Neural progenitor cell (in vitro differentiated cells): ENCODE measurements around the gene EXT2. TPM values are rescaled to one million over a fixed set of nuclear protein-coding genes. Genes with fewer than 3 reads are reported as not detected.

Experiments
- DNase-seq: peaks from one replicate; pipeline ENCODE4 v3.0.0-alpha.2; 2016; ENCODE audit warnings: low spot score
- H2AFZ ChIP-seq: fragments of 200-600 bp; sonication (generic); replicated peaks from 2 replicates; pipeline ENCODE4 v1.6.1; 2016; ENCODE audit warnings: antibody characterized with exemption
- H3F3A ChIP-seq: fragments of 200-600 bp; sonication (generic); 2 replicates; pipeline ENCODE4 v1.6.1; 2016; ENCODE audit warnings: antibody characterized with exemption, low read depth
- H3K27ac ChIP-seq: fragments of 200-600 bp; sonication (generic); 2 replicates; pipeline ENCODE4 v1.5.1; 2016; ENCODE audit warnings: mild to moderate bottlenecking
- H3K27me3 ChIP-seq: fragments of 200-600 bp; sonication (generic); 2 replicates; pipeline ENCODE4 v1.6.1; 2016; ENCODE audit warnings: mild to moderate bottlenecking, moderate library complexity
- H3K36me3 ChIP-seq: fragments of 200-600 bp; sonication (generic); 2 replicates; pipeline ENCODE4 v1.5.1; 2016
- H3K4me1 ChIP-seq: fragments of 200-600 bp; sonication (generic); 2 replicates; pipeline ENCODE4 v1.6.1; 2016; ENCODE audit warnings: mixed run types
- H3K4me2 ChIP-seq: fragments of 200-600 bp; sonication (generic); 2 replicates; pipeline ENCODE4 v1.6.1; 2016
- H3K4me3 ChIP-seq: fragments of 200-600 bp; sonication (generic); 2 replicates; pipeline ENCODE4 v1.5.1; 2016
- H3K79me2 ChIP-seq: fragments of 200-600 bp; sonication (generic); 2 replicates; pipeline ENCODE4 v1.6.1; 2016; ENCODE audit warnings: low read depth
- H3K9ac ChIP-seq: fragments of 200-600 bp; sonication (generic); 2 replicates; pipeline ENCODE4 v1.6.1; 2016
- H3K9me3 ChIP-seq: fragments of 200-600 bp; sonication (generic); 2 replicates; pipeline ENCODE4 v1.5.1; 2016; ENCODE audit warnings: low read depth
- H4K20me1 ChIP-seq: fragments of 200-600 bp; sonication (generic); 2 replicates; pipeline ENCODE4 v1.6.1; 2016; ENCODE audit warnings: low read depth
- H3K27ac Mint-ChIP-seq: 3 replicates; pipeline ENCODE4 v1.8.0; 2021; ENCODE audit warnings: mixed read lengths
- H3K27me3 Mint-ChIP-seq: 2 replicates; pipeline ENCODE4 v1.8.0; 2022; ENCODE audit warnings: low read depth, mild to moderate bottlenecking, inconsistent platforms, moderate library complexity, mixed read lengths; ENCODE audit not compliant: insufficient read depth
- H3K36me3 Mint-ChIP-seq: 3 replicates; pipeline ENCODE4 v1.8.0; 2021; ENCODE audit warnings: mixed read lengths
- H3K4me1 Mint-ChIP-seq: 3 replicates; pipeline ENCODE4 v1.8.0; 2021; ENCODE audit warnings: mixed read lengths
- H3K4me3 Mint-ChIP-seq: 3 replicates; pipeline ENCODE4 v1.8.0; 2021; ENCODE audit warnings: mild to moderate bottlenecking, moderate library complexity, mixed read lengths
- H3K9me3 Mint-ChIP-seq: 3 replicates; pipeline ENCODE4 v1.8.0; 2020; ENCODE audit warnings: mixed read lengths
- CTCF ChIP-seq: fragments of 200-600 bp; sonication (generic); IDR thresholded peaks from 2 replicates; pipeline ENCODE4 v1.5.1; 2017; ENCODE audit warnings: antibody characterized with exemption, mild to moderate bottlenecking
- EZH2 ChIP-seq: fragments of 200-600 bp; sonication (generic); IDR thresholded peaks from 2 replicates; pipeline ENCODE4 v1.6.1; 2017; ENCODE audit warnings: antibody characterized with exemption, mild to moderate bottlenecking, moderate library complexity
- EZH2phosphoT487 ChIP-seq: fragments of 200-600 bp; sonication (generic); IDR thresholded peaks from 2 replicates; pipeline ENCODE4 v1.6.1; 2017; ENCODE audit warnings: antibody characterized with exemption
- total RNA-seq: library from RNA; depleted of rRNA; stranded (reverse); fragments of >200 nt; gene quantifications from 2 replicates; pipeline ENCODE4 v1.2.3, GENCODE V29; 2015; ENCODE audit warnings: low replicate concordance

EXT2 gene
- total RNA-seq, 1 donor from 2014 or later: 70.4 TPM

DNA sequence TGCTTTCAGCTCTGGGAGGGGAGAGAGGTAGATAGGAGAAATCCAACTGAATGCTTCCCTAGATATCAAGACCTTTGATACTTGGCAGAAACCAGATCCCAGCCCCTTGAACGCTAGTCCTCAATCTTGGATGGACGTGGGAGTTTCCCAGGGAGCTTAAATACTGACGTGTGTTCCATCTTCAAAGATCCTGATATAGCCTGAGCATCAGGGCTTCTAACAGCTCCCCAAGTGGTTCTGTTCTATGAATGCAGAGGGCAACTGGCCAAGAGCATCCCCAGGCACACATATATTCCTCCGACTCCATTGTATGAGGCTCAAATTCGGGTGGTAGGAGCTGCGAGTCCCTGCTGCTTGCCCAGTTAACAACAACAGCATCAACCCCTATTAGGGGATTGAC lies 38.1 kb upstream of the EXT2 start:
- no peaks in the 10 kb centered on the region for H3K4me1 Mint-ChIP-seq
- Histone ChIP-seq H3K9me3 (no peaks in the 10 kb centered on the region), H3K9ac (no peak overlapping the region), H4K20me1 (no peaks in the 10 kb centered on the region), H3K4me1 (peaks cover 2% of the 10 kb centered on the region), H2AFZ (no peak overlapping the region), H3K27me3 (no peaks in the 10 kb centered on the region), H3K36me3 (no peaks in the 10 kb centered on the region), H3K4me2 (no peak overlapping the region), H3K4me3 (no peak overlapping the region), H3F3A (no peaks in the 10 kb centered on the region), H3K79me2 (no peaks in the 10 kb centered on the region), H3K27ac (no peak overlapping the region)
- no peak overlapping the region for H3K27ac Mint-ChIP-seq
- no peaks in the 10 kb centered on the region for H3K27me3 Mint-ChIP-seq
- no peak for TF ChIP-seq EZH2
- H3K36me3 Mint-ChIP-seq: no peaks in the 10 kb centered on the region
- no peak overlapping the region for H3K4me3 Mint-ChIP-seq
- no peaks in the 10 kb centered on the region for H3K9me3 Mint-ChIP-seq
- DNase-seq: no peak

GRCh38 chr11:44058275-44058674 lies 37.2 kb upstream of the EXT2 start:
- Mint-ChIP-seq H3K36me3 (no peaks in the 10 kb centered on the region), H3K9me3 (no peaks in the 10 kb centered on the region), H3K4me1 (peaks cover 7% of the 10 kb centered on the region), H3K27ac (no peak overlapping the region), H3K27me3 (no peaks in the 10 kb centered on the region), H3K4me3 (no peak overlapping the region)
- H3K9me3 ChIP-seq: no peaks in the 10 kb centered on the region
- H3K79me2 ChIP-seq: no peaks in the 10 kb centered on the region
- H3K27me3 ChIP-seq: no peaks in the 10 kb centered on the region
- H3F3A ChIP-seq: no peaks in the 10 kb centered on the region
- no peak overlapping the region for H3K27ac ChIP-seq
- no peak overlapping the region for H3K9ac ChIP-seq
- peaks cover 12% of the 10 kb centered on the region for H3K4me1 ChIP-seq
- no peak overlapping the region for H3K4me3 ChIP-seq
- no peaks in the 10 kb centered on the region for H3K36me3 ChIP-seq
- H3K4me2 ChIP-seq: no peak overlapping the region
- no peak overlapping the region for H2AFZ ChIP-seq
- no peaks in the 10 kb centered on the region for H4K20me1 ChIP-seq
- TF ChIP-seq CTCF: no peak
- no peak for TF ChIP-seq EZH2phosphoT487
- TF ChIP-seq EZH2: no peak
- DNase-seq: no peak

GRCh38 chr11:44065161-44065661 lies 30.3 kb upstream of the EXT2 start:
- no peaks in the 10 kb centered on the region for H3K9me3 ChIP-seq
- TF ChIP-seq EZH2phosphoT487 (no peak), EZH2 (no peak), CTCF (no peak)
- no peak overlapping the region for H3K9ac ChIP-seq
- Mint-ChIP-seq H3K9me3 (peaks cover 2% of the 10 kb centered on the region), H3K36me3 (no peaks in the 10 kb centered on the region), H3K4me3 (no peak overlapping the region), H3K27ac (no peak overlapping the region), H3K4me1 (peaks cover 29% of the 10 kb centered on the region), H3K27me3 (peaks cover 13% of the 10 kb centered on the region)
- peaks cover 36% of the 10 kb centered on the region for H3K4me1 ChIP-seq
- peak overlapping the region; percentile 82 for H3K4me2 ChIP-seq
- peak overlapping the region; percentile 51 for H3K4me3 ChIP-seq
- peak overlapping the region; percentile 53 for H3K27ac ChIP-seq
- H4K20me1 ChIP-seq: no peaks in the 10 kb centered on the region
- peak; percentile 65 for DNase-seq
- H3F3A ChIP-seq: peaks cover 31% of the 10 kb centered on the region
- peaks cover 15% of the 10 kb centered on the region for H3K27me3 ChIP-seq
- no peaks in the 10 kb centered on the region for H3K36me3 ChIP-seq
- no peak overlapping the region for H2AFZ ChIP-seq
- no peaks in the 10 kb centered on the region for H3K79me2 ChIP-seq

DNA sequence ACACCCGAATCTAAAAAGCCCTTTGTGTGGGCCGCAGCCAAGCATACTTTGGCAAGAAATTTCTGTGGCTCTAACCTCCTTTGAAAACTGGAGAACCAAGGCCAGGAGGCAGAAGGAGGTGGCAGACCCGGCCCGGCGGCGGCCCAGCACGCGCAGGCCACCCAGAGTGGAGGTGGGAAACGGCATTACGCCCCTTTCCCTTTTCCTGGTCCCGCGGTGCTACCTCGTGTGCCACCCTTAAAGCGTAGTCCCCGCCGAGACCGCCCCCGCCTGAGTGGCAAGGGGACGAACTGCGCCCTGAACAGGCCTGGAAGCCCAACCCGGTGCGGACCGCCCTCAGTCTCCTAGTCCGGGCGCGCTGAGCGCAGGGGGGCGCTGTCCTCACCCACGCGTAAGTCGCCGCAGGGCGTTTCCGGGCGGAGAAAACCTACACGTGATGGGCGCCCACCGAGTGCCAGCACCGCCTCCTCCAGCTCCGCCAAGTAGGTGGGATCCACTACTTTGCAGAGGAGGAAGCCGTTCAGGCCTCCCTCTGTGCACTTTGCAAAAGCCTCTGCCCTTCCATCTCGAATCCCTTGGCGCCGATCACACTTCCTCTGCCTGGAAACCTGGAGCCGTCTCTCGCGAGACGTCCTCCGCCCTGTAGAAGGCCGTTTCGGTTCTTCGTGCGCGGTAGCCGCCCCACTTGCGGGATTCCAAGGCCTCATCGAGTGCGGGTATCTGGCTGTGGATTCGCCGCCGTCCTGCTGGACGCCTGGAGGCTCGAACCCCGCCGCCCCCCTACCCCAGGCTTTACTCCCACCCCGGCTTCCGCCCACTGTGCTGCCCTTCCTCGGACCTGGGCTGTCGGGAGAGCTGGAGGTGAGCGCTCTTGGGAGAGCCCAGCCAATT lies 29.4 kb upstream of the EXT2 start, which contains the start of gene ACCS:
ACCS (plus strand) TSS at position 430 of the 891 bp plus-strand sequence. CDS start 1,358 bp downstream, outside the sequence.
- Histone ChIP-seq H2AFZ (peak within 1 kb of the TSS; percentile 93), H3F3A (peaks cover 31% of the 10 kb centered on the region), H3K4me3 (peak within 1 kb of the TSS; percentile 51), H3K79me2 (no peaks in the 10 kb centered on the region), H4K20me1 (no peaks in the 10 kb centered on the region), H3K9me3 (no peaks in the 10 kb centered on the region), H3K27me3 (peaks cover 15% of the 10 kb centered on the region), H3K27ac (peak within 1 kb of the TSS; percentile 53), H3K4me2 (peak within 1 kb of the TSS; percentile 82), H3K36me3 (no peaks in the 10 kb centered on the region), H3K9ac (no peak within 1 kb of the TSS), H3K4me1 (peaks cover 36% of the 10 kb centered on the region)
- peaks cover 29% of the 10 kb centered on the region for H3K4me1 Mint-ChIP-seq
- peak; percentile 89 for DNase-seq
- H3K27me3 Mint-ChIP-seq: peaks cover 13% of the 10 kb centered on the region
- no peak within 1 kb of the TSS for H3K27ac Mint-ChIP-seq
- H3K36me3 Mint-ChIP-seq: no peaks in the 10 kb centered on the region
- TF ChIP-seq CTCF (peak; percentile 78), EZH2 (peak; percentile 19), EZH2phosphoT487 (no peak)
- H3K4me3 Mint-ChIP-seq: peak within 1 kb of the TSS; percentile 75
- H3K9me3 Mint-ChIP-seq: peaks cover 2% of the 10 kb centered on the region
